NCI-H2107 (cell line): ENCODE data around the gene CD82.
"Not testable (repeated sequence)": the region's sequence is repeated elsewhere in the genome, so short reads cannot be mapped to it uniquely, and the experiment has no call there.

ENCODE experiments used
- DNase-seq: peaks from one replicate; lab custom pipeline; 2025; lab: John Stamatoyannopoulos, UW

CD82 gene

DNA sequence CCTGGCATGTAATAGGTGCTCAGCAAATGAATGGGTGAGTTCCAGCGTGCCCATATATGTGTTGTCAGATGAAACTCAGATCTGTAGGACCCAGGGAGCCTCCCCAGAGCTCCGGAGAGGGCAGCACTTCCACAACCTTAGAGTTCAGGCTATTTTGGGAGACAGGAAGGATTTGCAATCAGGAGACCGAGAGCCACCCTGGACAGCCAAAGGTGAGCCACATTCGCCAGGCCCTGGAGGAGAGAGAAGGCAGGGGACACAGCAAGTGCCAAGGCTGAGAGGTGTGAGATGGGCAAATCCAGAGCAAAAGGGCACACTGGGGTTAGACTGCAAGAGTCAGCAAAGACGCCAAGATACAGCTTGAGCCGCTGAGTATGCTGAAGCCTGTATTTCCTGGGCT is 66.4 kb downstream of the CD82 start:
- DNase-seq: no peak

DNA sequence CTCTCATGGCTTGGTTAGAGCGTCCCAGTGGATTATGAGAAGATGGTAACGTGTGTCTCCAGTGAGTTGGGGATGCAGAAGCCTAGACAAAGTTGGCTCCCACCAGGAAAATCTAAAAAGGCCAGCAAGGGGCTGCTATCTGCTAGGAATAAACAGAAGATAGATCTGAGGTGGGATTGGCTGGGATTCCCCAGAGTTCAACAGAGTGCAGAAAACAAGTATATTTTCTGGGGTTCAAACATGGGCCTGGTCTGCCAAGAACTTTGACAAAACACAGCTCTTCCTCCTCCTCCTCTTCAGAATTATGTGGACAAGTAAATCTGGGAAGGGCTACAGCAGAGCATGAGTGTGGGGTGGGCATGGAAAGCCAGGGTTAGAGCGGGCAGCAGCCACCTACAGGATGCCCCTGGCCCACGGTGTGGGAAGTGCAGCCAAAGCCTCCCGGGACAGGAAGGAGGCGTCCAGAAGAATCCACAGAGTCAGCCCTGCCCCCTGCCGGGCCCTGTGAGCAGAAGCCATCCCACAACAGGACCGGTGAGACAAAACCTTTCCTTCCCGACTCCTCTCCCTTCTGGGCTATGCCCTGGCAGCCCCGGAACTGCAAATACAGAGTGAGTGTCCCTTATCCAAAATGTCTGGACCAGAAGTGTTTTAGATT is 67.1 kb downstream of the CD82 start:
- DNase-seq: no peak

DNA sequence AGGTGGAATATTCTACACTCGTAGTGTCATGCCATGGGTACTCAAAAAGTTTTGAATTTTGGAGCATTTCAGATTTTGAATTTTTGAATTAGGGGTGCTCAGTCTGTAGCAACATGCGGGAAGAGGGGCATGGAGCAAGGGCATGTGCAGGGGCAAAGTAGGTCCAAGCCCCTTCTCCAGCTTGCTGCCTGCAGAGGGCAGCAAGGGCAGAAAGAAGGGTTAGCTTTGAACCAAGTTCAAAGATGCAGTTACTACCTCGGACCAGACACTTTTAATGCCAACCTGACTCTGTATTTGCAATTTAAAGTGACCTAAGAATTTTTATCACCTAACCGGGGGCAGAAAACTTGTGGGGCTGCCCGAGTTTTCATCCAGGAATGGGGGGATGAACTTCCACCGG is 68.2 kb downstream of the CD82 start:
- no peak for DNase-seq

DNA sequence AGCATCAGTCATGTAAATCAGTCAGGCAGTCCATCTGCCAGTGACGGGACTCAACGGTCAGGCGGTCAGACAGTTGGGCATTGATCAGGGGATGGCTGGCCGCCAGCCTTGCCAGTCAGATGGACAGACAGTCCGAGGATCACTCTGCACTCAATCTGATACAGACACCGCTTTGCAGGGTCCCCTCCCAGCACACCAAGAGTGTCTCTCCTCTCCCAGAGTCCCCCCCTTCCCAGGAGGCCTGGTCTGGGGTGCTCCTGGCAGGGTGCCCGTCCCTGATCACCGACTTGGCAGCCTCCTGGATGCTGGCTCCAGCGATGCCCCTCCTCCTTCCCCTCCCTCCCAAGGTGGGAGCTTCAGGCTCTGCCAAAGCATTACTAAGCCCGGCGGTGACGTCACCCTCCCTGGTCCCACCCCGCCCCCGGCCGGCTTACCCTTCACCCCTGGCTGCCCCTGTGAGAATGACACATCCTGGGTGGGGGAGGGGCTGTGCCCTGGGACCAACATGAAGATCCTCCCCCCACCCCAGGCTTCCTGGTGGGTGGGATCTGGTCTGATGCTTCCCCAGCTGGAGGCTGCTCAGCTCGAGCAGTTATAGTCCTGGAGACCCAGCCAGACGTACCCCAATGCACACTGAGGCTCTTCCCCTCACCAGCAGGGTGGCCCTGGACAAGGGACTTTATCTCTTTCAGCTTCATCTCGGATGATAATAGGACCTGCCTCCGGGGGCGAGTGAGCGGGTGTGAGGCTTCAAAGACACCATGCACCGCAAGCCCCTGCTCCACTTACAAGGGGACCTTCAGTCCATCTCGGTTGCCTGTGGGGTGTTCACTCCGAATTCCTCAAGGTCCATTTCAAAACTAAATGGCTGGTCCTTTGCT is 69.2 kb downstream of the CD82 start:
- no peak for DNase-seq

DNA sequence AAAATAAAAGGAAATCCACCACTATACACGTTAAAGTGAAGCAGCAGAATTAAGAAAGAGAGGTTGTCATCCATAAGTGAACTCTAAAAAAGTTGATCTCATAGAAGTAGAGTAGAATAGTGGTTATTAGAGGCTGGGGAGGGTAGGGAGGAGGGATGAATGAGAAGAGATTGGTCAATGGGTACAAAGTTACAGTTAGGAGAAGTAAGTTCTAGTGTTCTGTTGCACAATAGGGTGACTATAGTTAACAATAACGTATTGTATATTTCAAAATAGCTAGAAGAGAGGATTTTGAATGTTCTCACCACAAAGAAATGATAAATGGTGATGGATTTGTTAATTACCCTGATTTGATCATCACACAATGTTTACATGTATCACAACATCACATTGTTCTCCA is 72.0 kb downstream of the CD82 start:
- DNase-seq: no peak

DNA sequence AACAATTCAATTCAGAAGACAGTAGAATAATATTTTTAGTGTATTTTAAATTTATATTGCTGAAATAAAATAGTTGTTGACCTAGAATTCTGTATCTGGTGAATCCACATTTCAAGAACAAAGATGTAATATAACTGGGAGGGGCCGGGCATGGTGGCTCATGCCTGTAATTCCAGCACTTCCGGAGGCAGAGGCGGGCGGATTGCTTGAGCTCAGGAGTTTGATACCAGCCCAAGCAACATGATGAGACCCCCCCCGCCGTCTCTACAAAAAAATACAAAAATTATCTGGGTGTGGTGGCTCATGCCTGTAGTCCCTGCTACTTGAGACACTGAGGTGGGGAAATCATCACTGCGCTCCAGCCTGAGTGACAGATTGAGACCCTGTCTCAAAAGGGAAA is 72.6 kb downstream of the CD82 start:
- no peak for DNase-seq

DNA sequence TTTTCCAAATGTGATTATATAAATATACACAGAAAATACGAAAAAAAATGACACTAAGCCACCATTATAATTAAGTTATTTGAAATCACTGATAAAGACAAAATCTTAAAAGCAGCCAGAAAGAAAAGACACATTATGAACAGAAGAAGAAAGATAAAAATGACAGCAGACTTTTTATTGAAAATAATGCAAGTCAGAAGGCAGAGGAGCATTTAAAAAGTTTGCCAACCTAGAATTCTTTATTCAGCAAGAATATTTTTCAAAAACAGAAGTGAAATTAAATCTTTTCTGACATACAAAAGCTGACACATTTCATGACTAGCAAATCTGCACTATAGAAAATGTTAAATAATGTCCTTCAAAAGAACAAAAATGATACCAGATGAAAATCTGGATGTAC is 77.8 kb downstream of the CD82 start:
- DNase-seq: no peak

DNA sequence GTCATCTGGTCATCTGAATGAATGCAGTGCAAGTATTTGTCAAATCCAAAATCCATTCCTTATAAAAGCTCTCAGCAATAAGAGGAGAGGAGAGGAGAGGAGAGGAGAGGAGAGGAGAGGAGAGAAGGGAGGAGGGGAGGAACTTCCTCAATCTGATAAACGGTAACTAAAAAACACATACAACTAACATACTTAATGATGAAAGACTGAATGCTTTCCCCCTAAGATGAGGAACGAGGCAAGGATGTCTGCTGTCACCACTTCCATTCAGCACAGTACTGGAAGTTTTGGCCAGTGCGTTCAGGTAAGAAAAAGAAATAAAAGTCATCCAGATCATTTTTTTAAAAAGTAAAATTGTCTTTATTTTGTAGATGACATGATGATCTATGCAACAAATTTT is 80.4 kb downstream of the CD82 start:
- no peak for DNase-seq

DNA sequence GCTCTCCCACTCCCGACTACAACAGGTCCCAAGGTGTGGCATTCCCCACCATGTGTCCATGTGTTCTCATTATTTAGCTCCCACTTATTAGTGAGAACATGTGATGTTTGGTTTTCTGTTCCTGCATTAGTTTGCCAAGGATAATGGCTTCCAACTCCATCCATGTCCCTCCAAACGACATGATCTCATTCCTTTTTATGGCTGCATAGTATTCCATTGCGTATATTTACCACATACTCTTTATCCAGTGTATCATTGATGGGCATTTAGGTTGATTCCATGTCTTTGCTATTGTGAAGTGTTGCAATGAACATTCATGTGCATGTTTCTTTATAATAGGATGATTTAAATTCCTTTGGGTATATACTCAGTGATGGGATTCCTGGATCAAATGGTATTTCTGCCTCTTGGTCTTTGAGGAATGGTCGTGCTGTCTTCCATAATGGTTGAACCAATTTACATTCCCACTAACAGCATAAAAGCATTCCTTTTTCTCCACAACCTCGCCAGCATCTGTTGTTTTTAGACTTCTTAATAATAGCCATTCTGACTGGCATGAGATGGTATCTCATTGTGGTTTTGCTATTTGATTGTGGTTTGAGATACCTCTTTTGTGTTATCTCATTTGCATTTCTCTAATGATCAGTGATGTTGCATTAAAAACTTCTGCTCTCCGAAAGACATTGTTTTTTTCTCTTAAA is 81.9 kb downstream of the CD82 start:
- DNase-seq: not testable (repeated sequence)

DNA sequence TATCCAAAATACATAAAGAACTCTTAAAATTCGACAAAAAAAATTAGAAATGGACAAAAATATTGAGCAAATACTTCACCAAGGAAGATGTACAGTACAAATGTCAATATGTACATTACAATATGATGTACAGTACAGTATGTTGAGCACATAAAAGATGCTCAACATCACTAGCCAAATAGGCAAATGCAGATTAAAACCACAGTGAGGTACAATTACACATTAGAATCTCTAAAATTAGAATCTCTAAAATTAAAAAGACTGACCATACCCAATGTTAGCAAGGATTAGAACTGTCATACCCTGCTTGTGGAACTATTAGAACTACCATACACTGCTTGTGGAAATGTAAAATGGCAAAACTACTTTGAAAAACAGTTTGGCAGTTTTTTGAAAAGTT is 82.6 kb downstream of the CD82 start:
- no peak for DNase-seq

DNA sequence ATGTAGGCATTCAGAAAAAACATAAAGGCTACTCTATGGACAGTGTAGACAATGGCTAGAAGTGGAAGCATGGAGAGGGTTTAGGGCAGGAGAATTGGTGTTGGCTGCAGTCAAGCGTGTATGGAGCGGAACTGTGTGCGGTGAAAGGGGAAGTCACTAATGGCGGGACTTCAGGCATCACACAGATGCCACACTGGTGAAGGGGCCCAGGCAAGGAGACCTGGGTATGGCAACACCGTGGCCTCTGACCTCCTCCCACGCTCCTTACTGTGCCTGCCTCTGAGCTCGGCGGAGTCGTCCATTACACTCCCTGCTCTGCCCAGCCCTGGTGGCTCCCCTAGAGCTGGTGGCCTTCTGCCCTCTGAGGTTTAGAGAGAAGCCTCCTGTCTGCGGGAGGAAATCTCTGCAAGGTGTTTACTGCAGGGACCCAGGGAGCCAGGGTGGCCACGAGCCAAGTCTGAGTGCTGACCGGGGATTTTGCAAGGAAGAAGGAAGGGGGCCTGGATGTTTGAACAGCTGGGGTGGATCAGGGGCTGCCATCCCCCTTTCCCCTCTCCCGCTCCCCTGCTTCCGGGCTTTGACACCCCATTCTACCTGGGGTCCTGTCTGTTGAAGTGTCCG is 86.2 kb downstream of the CD82 start:
- DNase-seq: no peak

DNA sequence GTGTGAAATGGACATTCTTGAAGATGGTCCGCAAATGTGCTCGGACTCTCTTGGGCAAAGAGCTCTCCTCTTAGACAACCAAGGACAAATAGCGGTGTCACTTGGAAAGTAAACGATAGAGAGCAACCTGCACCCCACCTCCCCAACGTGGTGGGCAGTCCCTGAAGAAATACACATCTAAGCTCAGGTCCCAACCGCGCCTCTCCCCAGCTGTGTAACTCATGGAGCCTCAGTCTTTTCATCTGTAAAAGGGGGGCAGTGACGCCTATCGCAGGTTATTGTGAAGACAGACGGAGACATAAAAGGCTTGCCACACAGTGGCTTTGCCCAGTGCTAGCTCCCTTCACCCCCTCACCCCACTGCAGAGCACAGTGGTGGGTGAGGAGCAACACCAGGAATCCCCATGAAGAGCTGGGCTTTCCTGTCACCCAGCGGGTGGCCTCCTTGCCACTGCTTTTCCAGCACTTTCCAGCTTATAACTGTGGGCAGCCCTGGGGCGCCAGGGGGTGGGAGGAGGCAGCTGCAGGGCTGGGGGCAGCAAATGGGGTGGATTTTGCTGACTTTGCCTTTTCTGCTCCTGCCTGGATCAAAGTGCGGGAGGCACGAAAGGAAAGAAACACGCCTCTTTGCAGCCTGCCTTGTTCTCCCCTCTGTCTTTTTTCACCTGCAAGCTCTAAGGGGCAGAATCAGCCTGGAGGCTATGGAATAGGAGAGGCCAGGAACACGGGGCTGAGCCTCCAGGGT is 87.6 kb downstream of the CD82 start:
- no peak for DNase-seq

DNA sequence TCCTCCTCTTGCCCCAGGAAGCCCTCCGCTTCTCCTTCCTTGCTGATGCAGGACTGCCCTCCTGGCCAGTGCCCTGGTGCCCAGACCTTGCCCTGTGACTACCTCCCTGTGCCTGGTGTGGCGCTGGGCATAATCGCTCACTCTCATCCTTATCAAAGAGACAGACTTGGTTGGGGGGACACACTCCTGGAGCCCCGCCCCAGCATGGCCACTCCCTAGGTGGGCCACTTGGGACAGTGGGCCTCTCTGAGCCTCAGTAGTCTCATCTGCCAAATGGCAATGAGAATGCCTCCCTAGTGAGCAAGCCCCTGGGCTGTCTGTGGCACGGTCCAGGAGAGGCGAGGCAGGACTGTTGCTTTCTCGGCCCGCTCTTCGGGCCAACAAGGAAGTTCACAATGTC is 88.6 kb downstream of the CD82 start:
- DNase-seq: no peak

DNA sequence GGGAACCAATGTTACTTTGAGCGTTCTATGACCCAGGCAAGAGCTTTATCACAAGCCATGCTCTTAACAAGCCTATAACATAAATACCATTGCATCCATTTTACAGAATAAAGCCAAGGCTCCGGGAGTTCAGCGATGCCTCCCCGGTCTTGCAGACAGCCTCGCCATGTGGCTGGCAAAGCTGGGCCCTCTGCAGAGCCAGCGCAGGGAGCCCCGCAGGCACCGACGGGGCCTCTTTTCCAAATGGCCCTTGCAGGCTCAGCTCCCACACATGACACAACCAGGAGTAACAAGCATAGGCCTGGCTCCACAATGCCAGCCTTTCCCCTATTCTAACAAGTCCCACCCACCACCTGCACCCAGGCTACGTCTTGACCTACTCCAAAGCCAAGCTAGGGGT is 89.1 kb downstream of the CD82 start:
- DNase-seq: no peak

DNA sequence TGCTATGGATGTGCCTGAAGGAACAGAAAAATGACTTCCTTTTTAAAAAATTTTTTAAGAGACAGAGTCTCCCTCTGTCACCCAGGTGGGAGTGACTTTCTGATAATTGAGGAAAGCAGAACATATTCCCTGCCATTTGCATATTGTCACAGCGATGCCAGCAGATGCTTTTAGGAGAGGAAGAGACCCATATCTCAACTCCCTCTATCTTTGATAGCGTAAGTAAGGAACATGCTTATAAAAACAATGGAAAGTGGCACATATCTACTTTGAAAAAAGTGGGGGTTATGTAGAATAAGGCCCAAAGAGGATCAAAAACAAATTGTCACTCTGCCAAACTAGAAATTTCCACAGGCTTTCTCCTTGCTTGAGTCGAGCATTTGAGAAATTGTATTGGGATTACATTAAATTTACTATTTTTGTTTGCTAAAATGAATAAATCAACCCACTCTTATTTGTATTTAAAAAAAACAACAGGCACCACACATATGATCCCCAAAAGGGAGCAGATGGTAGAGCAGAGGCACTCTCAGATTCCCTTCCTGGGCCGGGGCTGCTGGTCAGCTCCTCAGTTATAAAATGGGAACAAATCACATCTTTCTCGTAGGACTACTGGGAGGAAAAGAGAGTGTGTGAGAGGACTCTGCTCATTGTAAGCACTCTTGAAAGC is 92.5 kb downstream of the CD82 start:
- DNase-seq: no peak

DNA sequence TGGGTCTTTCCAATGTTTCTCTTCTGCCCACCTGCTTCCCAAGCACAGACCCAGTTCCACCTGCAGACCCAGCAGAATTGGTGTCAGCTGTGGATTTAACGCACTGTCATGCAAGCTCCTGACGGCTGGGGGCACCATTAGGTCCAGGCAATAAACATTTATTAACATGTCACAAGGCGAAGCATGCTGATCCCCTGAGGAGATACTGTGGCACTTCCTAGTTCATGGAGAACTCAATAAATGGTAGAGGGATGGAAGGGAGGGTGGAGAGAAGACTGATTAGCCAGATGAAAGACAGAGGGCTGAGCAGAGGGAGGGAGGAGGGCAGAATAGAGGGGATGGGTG is 93.0 kb downstream of the CD82 start:
- no peak for DNase-seq

DNA sequence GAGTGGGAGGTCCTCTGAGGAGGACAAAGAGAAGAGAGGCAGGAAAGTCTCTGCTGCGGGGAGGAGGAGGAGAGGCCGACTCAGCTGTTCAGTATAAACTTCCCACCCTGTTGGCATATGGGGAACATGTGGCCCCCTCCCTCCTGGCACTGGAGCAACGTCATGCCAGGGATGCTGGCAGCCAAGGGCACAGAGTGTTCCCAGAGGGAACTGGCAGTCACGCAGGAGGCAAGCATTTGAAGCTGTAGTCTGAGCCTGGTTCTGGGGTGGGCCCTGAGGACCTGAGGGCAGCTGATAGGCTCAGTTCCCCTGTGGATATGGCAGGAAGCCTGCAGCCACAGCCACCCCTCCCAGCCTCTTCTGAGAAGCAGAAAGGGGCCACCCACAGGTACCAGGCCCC is 94.2 kb downstream of the CD82 start:
- no peak for DNase-seq

DNA sequence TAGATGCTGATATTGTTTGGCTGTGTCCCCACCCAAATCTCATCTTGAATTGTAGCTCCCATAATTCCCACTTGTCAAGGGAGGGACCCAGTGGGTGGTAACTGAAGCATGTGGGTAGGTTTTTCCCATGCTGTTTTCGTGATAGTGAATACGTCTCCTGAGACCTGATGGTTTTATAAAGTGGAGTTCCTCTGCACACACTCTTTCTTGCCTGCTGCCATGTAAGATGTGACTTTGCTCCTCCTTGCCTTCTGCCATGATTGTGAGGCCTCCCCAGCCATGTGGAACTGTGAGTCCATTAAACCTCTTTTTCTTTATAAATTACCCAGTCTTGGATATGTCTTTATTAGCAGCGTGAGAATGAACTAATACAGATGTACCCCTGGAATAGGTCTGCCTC is 95.1 kb downstream of the CD82 start:
- not testable (repeated sequence) for DNase-seq

DNA sequence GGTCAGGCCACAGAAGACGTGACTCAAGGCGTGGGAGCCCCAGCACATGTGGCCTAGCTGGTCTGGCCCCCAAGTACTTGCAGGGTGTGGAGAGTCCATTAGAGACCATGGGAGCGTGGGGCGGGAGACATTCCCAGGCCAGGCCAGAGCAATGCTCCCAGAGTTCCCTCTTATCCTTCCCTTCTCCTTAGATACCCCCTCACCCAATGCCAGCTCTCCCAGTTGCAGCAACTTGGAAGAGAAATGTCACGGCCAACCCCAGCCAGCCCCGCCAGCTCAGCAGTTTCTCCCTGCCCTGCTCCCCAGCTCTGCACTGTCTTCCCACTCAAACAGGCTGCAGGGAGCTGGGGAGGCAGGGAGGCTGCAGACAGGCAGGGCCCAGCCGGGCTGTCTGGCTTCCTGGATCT is 95.9 kb downstream of the CD82 start:
- DNase-seq: no peak
